C4-2B (cell line): ENCODE results near the gene MEX3A.

Source experiments
- CTCF ChIP-seq: fragments of 450-650 bp; conservative IDR thresholded peaks from 2 replicates; pipeline ENCODE4 v1.5.1; 2017; ENCODE audit warnings: mild to moderate bottlenecking
- ZFX ChIP-seq: fragments of 450-650 bp; IDR thresholded peaks from 2 replicates; pipeline ENCODE4 v1.6.1; 2017

DNA sequence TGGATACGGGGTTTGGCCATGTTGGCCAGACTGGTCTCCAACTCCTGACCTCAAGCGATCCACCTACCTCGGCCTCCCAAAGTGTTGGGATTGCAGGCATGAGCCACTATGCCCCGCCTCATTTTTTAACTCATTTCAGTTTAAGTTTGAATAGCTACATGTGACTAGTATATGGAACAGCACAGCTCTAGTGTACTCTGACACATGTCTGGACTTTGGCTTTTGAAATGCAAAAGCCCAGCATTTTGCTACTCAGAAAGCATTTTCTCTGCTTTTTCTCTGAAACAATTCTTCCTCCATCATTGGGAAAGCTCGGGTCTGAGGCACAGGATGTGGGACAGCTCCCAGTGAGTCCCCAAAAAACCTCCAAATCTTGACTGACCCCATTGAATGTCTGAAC, 57.5 kb downstream of the MEX3A start:
- TF ChIP-seq CTCF (no peak), ZFX (no peak)
